ENCODE data around the gene LNX1.

The LNX1 gene

DNA sequence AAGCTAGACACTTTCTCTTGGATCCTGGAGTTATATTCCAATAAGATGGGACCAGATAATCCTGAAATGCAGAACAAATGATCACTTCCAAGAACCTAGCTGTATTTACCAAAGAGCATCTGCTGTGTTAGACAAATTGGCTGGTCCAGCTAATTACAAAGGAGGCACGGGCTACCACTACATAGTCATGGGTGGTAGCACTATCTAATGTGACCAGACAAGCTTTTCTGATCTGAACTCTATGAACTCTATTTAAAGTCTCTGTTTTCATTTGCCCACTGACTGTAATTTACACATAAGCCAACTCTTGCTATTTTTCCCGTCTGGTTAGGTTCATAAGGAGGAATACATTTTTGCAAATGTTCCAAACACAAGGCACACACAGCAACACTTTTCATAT lies 34.6 kb downstream of the LNX1 start:
- in situ Hi-C loops (cut with HindIII; ENCODE audit: low pct_unique_long_range_greater_than_20kb, low sequenced_read_pairs), result no loop called here
- no peak for DNase-seq (ENCODE audit: low read depth in 1 of 2, low spot score in 1 of 2)
- no peak for TF ChIP-seq JUND (IDR thresholded peaks at IDR 0.05; ENCODE audit: low read depth)

DNA sequence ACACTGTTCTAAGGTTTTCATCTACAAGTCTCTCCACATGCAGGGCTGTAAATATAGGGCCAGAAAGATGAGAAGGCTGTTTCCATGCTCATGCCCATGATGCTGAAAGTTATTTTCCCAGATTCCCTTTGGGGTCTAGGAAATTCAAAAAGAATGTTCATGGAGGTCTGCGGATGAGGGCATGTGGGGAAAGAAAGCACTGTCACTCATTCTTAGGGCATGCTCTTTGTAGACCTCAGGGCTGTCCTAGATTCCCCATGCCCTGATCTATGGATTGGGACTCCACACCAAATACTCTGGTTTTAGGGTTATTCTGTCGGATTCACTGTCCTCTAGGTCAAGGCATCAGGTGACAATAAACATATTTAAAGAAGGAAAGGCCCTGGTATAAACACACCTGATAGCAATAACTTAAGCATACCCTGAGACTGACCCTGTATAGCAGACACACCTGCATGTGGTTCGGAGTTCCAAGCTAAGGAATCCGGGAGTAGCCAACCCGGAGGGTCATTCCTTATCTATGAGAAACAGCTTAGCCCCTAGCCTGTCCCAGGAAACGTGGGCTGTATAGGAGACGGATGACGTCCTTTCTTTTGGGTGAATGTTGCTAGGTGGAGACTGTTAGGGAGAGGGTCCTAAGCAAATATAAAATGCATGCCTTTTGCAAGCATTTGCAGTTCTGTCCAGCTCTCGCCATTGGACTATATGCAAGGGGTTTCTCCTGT lies 37.6 kb downstream of the LNX1 start:
- in situ Hi-C loops (cut with HindIII; ENCODE audit: low pct_unique_long_range_greater_than_20kb, low sequenced_read_pairs), result no loop called here
- TF ChIP-seq JUND (IDR thresholded peaks at IDR 0.05; ENCODE audit: low read depth), result no peak
- DNase-seq (ENCODE audit: low read depth in 1 of 2, low spot score in 1 of 2), result no peak

DNA sequence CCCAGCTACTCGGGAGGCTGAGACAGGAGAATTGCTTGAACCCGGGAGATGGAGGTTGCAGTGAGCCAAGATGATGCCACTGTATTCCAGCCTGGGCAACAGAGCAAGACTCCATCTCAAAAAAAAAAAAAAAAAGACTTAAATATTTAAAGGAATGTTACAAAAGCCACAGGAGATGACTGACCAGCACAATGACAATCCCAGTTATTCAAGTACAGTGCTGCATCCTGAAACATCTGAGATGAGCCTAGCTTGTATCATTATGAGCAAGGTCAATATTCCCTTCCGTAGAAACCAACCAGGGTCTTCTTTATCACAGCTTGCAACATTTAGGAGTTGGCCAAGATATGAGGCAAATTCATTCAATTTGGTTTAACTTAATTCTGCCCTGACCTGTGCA lies 38.6 kb downstream of the LNX1 start:
- DNase-seq (ENCODE audit: low read depth in 1 of 2, low spot score in 1 of 2), result no peak
- in situ Hi-C loops (cut with HindIII; ENCODE audit: low pct_unique_long_range_greater_than_20kb, low sequenced_read_pairs), result no loop called here
- no peak for TF ChIP-seq JUND (IDR thresholded peaks at IDR 0.05; ENCODE audit: low read depth)

DNA sequence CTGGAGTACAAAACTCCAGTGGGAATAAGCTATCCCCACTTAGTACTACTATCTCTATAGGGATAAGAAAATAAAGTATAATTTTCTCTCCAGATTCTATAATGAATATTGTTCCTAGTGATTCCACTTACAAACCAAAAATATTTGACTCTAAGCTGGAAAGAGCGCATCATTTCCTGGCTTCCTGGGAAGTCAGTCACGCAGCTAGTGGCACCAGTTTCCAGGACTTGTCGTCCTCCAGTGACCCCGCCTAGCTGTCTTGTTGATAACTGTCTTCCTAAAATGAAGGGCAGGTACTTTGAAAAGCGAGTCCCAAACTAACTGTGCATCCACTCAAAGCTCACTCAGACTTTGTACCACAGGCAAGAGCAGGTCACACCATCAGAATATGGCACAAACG lies 39.3 kb downstream of the LNX1 start:
- TF ChIP-seq JUND (IDR thresholded peaks at IDR 0.05; ENCODE audit: low read depth), result no peak
- in situ Hi-C loops (cut with HindIII; ENCODE audit: low pct_unique_long_range_greater_than_20kb, low sequenced_read_pairs), result no loop called here
- no peak for DNase-seq (ENCODE audit: low read depth in 1 of 2, low spot score in 1 of 2)

DNA sequence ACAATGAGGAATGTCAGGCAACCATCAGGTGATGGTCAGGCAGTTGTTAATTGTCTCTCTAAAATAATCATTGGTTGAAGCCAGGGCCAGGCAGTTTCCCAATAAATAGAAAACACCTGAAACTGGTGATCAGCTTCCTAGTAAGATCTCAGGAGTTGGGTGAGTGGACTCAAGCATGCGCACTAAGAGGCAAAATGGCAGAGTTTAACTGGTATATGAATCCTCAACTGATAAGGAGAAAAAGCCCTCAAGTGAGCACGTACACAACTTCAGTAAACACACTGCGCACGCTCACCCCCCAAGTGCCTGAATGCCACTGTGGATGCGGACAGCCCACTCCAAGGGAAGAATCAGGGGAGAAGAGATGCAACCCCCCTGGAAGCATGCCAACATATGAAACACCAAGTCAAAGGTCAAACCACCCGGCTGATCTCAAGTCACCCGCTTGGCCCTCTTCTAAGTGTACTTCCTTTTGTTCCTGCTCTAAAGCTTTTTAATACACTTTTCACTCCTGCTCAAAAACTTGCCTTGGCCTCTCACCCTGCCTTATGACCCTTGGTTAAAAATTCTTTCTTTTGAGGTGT lies 39.9 kb downstream of the LNX1 start:
- in situ Hi-C loops (cut with HindIII; ENCODE audit: low pct_unique_long_range_greater_than_20kb, low sequenced_read_pairs), result no loop called here
- TF ChIP-seq JUND (IDR thresholded peaks at IDR 0.05; ENCODE audit: low read depth), result no peak
- DNase-seq (ENCODE audit: low read depth in 1 of 2, low spot score in 1 of 2), result no peak

DNA sequence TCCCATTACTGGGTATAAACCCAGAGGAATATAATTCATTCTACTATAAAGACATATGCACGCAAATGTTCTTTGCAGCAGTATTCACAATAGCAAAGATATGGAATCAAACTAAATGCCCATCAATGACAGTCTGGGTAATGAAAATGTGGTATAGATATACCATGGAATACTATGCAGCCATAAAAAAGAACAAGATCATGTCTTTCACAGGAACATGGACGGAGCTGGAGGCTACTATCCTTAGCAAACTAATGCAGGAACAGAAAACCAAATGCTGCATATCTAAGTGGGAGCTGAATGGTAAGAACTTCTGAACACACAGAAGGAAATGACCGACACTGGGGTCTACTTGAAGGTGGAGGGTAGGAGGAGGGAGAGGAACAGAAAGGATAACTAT lies 42.6 kb downstream of the LNX1 start:
- TF ChIP-seq JUND (IDR thresholded peaks at IDR 0.05; ENCODE audit: low read depth), result no peak
- DNase-seq (ENCODE audit: low read depth in 1 of 2, low spot score in 1 of 2), result no peak
- in situ Hi-C loops (cut with HindIII; ENCODE audit: low pct_unique_long_range_greater_than_20kb, low sequenced_read_pairs), result no loop called here

DNA sequence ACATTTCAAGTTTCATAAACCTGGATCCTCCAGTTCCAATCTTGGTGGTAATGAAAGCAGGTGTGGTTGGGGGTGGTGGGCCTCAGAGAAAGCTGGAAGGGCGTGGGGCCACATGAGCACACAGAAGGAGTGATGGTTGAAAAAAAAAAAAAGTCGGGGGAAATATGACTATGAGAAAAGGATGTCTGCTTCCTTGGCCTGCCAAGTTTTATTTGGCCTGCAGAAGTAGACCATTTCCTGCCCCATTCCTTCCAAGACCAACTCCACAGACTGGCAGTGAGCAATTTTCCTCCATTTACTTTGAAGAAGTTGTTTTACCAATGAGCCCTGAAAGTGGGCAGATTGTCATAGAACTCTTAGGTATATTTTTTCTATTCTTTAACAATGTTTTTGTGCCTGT lies 43.3 kb downstream of the LNX1 start:
- TF ChIP-seq JUND (IDR thresholded peaks at IDR 0.05; ENCODE audit: low read depth), result no peak
- no peak for DNase-seq (ENCODE audit: low read depth in 1 of 2, low spot score in 1 of 2)
- in situ Hi-C loops (cut with HindIII; ENCODE audit: low pct_unique_long_range_greater_than_20kb, low sequenced_read_pairs), result no loop called here

DNA sequence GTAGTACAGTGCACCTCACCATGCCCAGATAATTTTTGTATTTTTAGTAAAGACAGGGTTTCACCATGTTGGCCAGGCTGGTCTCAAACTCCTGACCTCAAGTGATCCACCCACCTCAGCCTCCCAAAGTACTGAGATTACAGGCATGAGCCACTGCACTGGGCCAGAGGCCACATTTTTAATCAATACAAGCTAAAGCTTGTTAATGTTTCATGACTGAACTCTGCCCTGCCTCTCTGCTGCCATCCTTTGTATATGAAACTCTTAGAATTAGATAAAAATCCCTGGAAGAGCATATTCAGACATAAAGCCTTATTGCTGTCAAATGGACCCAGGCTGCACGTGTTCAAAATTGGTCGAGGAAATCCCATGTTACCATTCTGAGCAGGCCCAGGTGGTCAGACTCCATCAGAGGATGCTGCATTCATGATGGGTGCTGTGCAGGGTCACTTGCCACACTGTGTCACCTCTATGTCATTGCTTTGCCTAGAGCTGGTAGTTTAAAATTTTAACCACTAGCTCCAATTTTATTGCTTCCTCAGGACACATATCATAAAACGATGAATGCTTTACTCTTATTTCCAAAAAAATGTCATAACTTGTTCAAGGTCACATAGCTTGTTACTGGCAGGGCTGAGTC lies 45.2 kb downstream of the LNX1 start:
- no peak for DNase-seq (ENCODE audit: low read depth in 1 of 2, low spot score in 1 of 2)
- TF ChIP-seq JUND (IDR thresholded peaks at IDR 0.05; ENCODE audit: low read depth), result no peak
- in situ Hi-C loops (cut with HindIII; ENCODE audit: low pct_unique_long_range_greater_than_20kb, low sequenced_read_pairs), result no loop called here

DNA sequence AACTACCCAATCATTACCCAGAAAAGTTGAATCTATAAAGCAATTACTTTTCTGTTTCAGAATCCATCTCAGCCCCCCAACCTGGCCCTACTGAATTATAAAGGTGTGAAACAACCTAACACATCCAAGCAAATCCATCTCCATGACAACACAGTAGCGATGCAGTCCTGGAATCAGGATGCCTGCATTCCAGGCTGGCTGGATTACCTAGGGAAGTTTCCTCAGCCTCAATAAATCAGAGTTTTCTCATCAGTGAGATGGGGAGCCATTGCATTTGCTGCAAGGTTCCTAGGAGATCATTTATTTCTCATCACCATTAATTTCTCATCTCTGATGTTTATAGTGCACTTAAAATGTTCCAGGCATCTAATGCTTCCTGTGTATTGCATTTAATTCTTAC lies 46.0 kb downstream of the LNX1 start:
- no peak for DNase-seq (ENCODE audit: low read depth in 1 of 2, low spot score in 1 of 2)
- in situ Hi-C loops (cut with HindIII; ENCODE audit: low pct_unique_long_range_greater_than_20kb, low sequenced_read_pairs), result no loop called here

DNA sequence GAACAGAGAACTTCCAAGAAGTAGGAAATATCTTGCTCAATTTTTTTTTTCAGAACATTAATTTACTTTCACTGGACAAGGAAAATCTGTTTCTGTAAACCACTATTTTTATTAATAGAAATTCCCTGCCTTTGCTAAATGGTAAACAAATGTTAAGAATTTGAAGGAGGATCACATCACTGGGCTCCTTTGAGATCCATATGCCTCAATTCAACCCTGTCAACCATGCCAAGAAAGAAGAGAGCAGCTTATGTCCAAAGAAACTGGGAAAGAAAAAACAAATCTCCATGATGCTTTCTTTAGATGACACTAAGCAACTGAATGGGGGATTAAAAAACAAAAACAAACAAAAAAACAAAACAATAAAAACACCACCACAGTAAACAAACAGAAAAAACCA lies 47.7 kb downstream of the LNX1 start:
- in situ Hi-C loops (cut with HindIII; ENCODE audit: low pct_unique_long_range_greater_than_20kb, low sequenced_read_pairs), result no loop called here
- DNase-seq (ENCODE audit: low read depth in 1 of 2, low spot score in 1 of 2), result no peak
- TF ChIP-seq JUND (IDR thresholded peaks at IDR 0.05; ENCODE audit: low read depth), result no peak

More for the DNA sequence above, 46.0 kb downstream of the LNX1 start:
- no peak for TF ChIP-seq JUND (IDR thresholded peaks at IDR 0.05; ENCODE audit: low read depth)

DNA sequence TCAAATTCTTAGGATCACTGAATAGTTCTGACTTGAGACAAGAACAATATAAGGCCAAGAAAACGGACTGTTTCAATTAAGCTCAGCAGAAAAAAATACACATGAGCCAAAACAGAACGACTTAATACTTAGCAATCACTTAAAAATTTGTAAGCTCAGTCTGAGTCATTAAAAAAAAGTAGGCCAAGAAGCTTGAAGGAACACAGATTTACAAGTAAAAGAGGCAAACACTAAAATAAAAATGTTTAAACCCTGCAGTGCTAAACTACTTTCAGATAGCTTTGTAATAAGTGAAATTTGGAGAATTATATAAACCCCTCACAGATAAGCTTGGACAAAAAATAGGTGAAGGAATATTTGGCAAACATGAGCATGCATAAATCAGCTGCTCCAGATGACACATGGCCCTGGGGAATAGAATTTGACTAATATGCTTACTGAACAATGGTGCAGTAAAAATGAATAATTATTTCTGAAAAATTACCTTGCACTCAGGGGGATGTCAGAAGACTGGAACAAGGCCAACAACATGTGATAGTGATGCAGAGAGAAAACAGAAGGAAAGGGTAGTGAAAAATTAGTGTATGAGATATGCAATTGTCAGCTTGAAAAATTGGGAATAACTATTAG lies 49.6 kb downstream of the LNX1 start:
- DNase-seq (ENCODE audit: low read depth in 1 of 2, low spot score in 1 of 2), result no peak
- in situ Hi-C loops (cut with HindIII; ENCODE audit: low pct_unique_long_range_greater_than_20kb, low sequenced_read_pairs), result no loop called here
- TF ChIP-seq JUND (IDR thresholded peaks at IDR 0.05; ENCODE audit: low read depth), result no peak

DNA sequence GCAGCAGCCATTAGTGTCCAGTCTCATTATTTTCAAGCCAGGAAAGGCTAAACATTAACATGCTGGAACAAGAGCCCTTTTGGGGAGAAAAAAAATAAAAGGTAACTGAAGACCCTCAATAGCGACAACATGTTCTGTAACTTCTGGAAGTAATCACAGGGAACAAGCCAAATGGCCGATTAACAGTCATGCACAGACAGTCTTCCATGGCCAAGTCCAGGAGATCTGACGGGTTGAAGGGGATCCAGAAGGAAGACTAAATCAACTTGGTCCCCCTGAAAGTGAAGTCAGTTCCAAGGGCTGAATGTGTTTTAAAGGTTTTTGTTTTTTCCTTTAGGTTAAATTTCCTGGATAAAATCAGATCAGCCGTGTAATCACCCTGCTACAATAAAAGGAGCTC lies 52.5 kb downstream of the LNX1 start:
- in situ Hi-C loops (cut with HindIII; ENCODE audit: low pct_unique_long_range_greater_than_20kb, low sequenced_read_pairs), result no loop called here
- TF ChIP-seq JUND (IDR thresholded peaks at IDR 0.05; ENCODE audit: low read depth), result no peak
- no peak for DNase-seq (ENCODE audit: low read depth in 1 of 2, low spot score in 1 of 2)

DNA sequence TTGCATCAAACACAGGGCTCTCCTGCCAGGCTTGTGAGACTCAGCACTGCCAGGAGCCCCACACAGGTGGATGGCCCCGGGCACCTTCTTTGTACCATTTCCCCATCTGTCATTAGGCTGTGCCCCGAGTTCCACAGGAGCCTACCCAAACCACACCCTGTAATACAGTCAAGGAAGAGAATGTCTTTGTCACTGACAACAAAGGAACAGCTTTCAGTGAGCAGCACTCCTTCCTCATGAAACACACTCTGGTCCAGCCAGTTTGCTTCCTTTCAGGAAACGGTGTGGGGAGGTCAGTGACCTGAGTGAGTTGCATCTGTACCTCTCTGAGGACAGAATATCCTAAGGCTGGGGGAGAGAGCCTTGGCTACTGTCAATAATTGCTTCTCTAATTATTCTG lies 53.7 kb downstream of the LNX1 start:
- TF ChIP-seq JUND (IDR thresholded peaks at IDR 0.05; ENCODE audit: low read depth), result no peak
- peak in 1 of 2 experiments; percentile 56 for DNase-seq (ENCODE audit: low read depth in 1 of 2, low spot score in 1 of 2)
- in situ Hi-C loops (cut with HindIII; ENCODE audit: low pct_unique_long_range_greater_than_20kb, low sequenced_read_pairs), result no loop called here
